Epithelial cell of esophagus (primary cell): Measurements from ENCODE around the gene KPNA6.
A peak's percentile ranks its signal among the peaks of the same experiment; 100 is the strongest.

Experiments
- DNase-seq: peaks from one replicate; pipeline ENCODE4 v3.0.0; 2010; ENCODE audit warnings: low read depth
- H3K4me3 ChIP-seq: 2 replicates; pipeline ENCODE4 v1.5.1; 2011; ENCODE audit warnings: mild to moderate bottlenecking, low read length, control low read depth
- TF ChIP-seq, protein P1 (sequence below): IDR thresholded peaks from 2 replicates; pipeline ENCODE4 v1.5.1; 2011; ENCODE audit warnings: low read depth, mild to moderate bottlenecking, low read length, control low read depth, inconsistent platforms; ENCODE audit not compliant: insufficient read depth; ENCODE audit errors: missing control alignments

KPNA6 gene

DNA sequence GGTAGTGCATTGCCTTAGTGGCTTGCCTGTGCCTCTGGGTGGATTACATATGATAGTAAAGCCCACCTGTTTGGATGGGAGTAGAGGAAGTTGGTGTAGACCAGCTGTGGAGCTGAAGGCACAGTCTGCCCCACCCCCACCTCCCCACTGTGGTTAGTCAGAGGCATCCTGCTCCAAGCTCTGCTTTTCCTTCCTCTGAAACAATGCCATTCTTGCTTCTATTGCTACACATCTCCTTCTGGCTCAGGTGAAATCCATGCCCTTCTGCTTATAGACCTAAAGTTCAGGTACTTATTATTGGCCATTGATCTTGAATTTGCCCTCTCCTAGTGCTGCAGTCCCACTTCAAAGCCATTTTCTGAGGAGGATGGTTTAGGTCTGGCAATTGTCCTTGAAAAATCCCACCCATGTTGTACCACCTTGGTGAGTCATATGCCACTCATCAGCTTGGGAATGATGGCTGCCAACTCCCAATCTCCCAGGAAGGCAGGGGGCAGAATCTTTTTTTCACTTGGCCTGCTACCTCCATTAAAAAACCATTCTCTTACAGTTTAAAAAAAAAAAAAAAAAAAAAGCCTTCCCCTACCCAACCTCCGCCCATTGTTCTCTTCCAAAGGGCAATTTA, 64.9 kb downstream of the KPNA6 start:
- peak; percentile 73 for DNase-seq
- no peak overlapping the region for H3K4me3 ChIP-seq
- TF ChIP-seq, protein P1, sequence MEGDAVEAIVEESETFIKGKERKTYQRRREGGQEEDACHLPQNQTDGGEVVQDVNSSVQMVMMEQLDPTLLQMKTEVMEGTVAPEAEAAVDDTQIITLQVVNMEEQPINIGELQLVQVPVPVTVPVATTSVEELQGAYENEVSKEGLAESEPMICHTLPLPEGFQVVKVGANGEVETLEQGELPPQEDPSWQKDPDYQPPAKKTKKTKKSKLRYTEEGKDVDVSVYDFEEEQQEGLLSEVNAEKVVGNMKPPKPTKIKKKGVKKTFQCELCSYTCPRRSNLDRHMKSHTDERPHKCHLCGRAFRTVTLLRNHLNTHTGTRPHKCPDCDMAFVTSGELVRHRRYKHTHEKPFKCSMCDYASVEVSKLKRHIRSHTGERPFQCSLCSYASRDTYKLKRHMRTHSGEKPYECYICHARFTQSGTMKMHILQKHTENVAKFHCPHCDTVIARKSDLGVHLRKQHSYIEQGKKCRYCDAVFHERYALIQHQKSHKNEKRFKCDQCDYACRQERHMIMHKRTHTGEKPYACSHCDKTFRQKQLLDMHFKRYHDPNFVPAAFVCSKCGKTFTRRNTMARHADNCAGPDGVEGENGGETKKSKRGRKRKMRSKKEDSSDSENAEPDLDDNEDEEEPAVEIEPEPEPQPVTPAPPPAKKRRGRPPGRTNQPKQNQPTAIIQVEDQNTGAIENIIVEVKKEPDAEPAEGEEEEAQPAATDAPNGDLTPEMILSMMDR, result no peak

DNA sequence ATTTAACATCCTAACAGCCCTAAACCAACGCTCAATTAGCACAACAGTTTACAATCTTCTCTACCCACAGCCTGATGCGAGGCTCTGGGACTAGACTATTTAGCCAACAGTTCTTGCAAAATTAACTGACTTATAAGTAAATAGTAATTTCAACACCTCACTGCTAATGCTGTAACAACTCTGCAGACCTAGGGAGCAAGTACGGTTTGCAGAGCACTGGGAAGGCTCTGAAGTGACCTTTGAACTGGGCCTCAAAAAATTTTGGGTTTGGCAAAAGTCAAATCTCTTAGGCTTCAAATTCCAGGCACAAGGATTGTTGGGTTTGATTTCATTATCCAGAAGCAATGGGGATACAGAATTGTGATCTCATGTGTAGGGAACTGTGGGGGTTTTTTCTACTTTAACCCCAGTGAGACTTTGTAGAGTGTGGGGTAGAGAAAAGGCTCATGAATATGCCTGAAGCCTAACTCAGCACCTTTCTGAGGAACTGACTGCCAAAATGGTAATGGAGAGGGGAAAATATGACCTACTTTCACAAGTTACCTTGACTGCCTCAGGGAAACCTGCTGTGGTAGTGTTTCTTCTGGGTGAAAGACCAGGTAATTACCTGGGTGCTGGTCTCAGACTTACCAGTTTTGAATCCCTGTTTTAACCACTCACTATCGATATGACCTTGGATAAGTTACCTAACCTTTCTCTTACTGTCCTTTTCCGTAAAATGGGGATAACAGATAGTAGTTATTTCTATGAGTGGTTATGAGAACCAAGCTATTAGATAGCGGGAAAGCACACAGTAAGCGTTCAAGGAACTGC, 70.7 kb downstream of the KPNA6 start:
- no peak for DNase-seq
- no peak overlapping the region for H3K4me3 ChIP-seq
- TF ChIP-seq, protein P1, result no peak

DNA sequence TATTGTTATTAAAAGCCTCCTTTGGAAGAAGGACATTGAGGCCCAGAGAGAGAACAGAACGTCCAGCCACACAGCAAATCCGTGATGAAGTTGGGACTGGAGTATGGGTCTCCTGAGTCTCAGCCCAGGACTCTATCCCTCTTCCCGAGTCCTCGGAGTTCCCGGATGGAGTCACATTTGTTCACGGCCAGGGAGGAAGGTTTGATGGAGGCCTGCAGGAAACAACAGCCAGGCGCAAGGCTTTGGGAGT, 71.3 kb downstream of the KPNA6 start:
- H3K4me3 ChIP-seq, result peak overlapping the region; percentile 47
- no peak for DNase-seq
- TF ChIP-seq, protein P1, result no peak

DNA sequence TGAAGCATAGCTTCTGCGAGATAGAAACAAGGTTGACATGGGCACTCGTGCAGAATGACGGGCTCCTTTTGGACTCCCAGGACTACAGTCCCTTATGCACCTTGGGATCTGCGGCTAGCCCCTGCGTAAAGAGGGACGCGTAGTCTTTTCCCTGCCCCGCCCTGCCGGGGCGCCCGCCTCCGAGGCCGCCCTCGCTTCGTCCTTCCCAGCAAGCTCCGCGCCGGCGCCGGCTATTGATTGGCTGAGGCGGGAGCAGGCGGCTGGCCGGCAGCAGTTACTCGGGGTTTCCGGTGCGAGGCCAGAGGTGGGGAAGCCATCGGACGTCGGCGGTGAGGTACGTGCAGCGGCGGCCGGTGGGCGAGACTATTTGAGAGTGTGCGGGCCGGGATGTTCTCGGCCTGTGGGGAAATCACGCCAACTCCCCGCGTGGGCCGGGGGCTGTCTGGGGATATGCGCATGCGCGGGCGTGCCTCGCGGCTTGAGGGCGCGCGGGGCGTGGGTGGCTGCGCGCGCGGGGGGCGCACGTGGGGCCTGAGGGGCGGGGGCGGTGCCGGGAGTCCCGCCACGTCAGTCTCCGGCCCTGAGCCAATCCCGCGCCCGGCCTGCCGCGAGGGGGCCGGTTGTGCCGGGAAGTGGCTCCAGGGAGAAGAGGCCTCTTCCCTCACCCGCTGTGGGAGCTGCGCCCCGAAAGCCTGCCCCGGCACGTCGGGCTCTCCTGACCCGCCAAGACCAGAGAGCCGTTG, 71.8 kb downstream of the KPNA6 start, which contains the start of gene TXLNA:
TXLNA (plus strand) TSS at position 233 of the 743 bp plus-strand sequence. CDS start 671 bp downstream, outside the sequence.
- peak within 1 kb of the TSS; percentile 47 for H3K4me3 ChIP-seq
- peak; percentile 86 for DNase-seq
- TF ChIP-seq, protein P1, result no peak

DNA sequence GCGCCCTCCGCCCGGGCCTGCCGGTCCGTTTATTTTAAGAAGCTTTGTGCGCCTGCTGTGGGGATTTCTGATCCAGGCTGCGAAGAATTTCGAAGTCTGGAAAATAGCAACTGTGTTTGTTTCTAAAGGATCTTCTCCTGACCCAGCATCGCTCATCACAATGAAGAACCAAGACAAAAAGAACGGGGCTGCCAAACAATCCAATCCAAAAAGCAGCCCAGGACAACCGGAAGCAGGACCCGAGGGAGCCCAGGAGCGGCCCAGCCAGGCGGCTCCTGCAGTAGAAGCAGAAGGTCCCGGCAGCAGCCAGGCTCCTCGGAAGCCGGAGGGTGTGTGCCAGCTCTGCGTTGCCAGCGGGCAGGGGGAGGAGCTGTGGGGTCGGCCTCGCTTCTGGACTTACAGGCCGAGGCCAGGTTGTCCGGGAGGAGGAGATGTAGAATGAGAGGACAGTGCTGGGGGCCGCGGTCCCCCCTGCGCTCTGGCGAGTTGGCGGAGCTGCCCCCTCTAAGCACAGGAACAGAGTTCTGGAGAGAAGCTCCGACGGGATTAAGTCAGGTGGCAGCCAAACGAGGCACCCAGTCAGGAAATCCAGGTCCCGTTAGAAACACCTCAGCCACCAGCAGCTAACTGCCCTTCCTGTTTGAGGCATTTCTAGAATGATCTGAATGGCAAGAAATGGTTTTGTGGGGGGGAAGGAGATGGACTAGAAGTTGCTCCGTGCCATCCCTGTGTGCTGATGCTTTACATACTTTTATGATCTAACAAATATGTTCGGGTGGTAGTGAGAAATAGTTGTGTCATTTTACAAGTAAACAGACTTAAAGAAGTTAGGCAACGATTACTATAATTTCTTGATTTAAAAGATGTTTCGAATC, 72.6 kb downstream of the KPNA6 start:
- peak; percentile 46 for DNase-seq
- TF ChIP-seq, protein P1, result no peak
- peak overlapping the region; percentile 47 for H3K4me3 ChIP-seq

DNA sequence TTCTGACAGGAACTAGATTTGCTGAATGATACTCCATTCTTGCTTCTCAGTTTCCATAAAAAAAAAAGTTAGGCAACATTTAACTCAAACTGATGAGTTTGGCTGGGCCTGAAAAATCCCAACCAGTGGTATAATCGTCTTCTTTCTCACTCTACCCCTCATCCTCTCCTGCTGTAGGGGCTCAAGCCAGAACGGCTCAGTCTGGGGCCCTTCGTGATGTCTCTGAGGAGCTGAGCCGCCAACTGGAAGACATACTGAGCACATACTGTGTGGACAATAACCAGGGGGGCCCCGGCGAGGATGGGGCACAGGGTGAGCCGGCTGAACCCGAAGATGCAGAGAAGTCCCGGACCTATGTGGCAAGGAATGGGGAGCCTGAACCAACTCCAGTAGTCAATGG, 73.2 kb downstream of the KPNA6 start:
- H3K4me3 ChIP-seq, result peak overlapping the region; percentile 47
- DNase-seq, result no peak
- TF ChIP-seq, protein P1, result no peak
